GM12874 (cell line): Measurements from ENCODE around the gene TMED3.

Experiments used
- CTCF ChIP-seq: IDR thresholded peaks from 2 replicates; pipeline ENCODE4 v1.5.1; 2011; ENCODE audit warnings: low read depth, mild to moderate bottlenecking, control low read depth, low read length, moderate library complexity; ENCODE audit not compliant: insufficient read depth

Gene TMED3

GRCh38 chr15:79290642-79291275, 20.2 kb upstream of the TMED3 start:
- no peak for TF ChIP-seq CTCF

- TF ChIP-seq CTCF, result no peak
Measured at GRCh38 chr15:79292011-79292410, 18.9 kb upstream of the TMED3 start.

DNA sequence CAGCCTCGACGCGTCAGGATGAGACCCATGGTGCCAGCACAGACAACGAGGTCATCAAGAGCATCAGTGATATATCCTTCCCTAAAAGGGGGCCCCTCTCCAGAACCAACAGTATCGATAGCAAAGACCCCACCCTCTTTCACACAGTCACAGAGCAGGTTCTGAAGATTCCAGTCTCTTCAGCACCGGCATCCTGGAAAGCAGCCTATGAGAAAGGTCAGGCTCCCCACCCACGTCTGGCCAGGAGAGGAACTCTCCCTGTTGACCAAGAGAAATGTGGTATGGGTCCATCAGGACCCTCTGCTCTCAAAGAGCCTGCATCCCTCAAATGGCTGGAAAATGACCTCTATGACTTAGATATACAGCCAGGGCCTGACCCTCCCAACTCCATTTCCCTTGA, 16.8 kb upstream of the TMED3 start:
- no peak for TF ChIP-seq CTCF

GRCh38 chr15:79296583-79296982, 14.3 kb upstream of the TMED3 start:
- peak; percentile 31; the same call in 1 of the 2 replicates for TF ChIP-seq CTCF

- TF ChIP-seq CTCF, result no peak
Measured at GRCh38 chr15:79299126-79299840, 11.6 kb upstream of the TMED3 start.

DNA sequence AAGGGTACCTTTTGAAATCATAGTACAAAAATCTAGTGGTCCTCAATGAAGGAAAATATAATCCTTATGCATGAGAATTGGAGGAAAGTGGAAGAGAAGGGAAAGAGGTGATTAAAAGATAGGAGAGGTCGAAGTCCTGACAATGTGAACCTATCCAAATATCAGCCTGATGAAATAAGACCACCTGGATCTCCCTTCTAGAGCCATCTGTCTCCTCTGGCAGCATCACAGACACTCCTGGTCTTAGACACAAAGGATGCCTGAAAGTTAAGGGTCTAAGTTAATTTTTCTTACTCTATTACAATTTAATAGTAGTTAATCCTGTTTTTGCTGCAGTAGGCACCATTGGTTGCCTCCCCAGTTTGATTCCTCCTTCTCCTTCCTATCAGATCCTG, 11.1 kb upstream of the TMED3 start:
- TF ChIP-seq CTCF, result no peak

DNA sequence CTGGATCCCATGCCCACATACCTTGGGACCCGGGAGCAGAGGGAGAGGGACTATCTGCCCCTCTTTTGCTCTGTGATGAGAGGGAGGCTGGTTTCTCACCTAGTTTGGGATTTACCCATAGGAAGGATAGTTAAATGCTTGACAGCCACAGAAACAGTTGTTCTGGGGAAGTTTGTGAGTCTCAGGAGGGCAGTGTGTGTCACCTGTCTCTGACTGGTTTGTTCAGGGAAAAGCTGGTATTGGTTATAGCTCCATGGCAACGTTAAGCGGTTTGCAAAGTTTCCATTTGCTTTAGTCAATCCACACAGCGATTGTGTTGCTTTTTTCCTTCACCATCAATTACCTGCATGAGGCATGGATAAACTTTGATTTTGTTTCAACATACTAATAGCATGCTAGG, 3.7 kb upstream of the TMED3 start:
- TF ChIP-seq CTCF, result no peak
